ENCODE measurements around the gene TFAP2C.
"Not testable (repeated sequence)": the region's sequence is repeated elsewhere in the genome, so short reads cannot be mapped to it uniquely, and the experiment has no call there.

Gene TFAP2C

DNA sequence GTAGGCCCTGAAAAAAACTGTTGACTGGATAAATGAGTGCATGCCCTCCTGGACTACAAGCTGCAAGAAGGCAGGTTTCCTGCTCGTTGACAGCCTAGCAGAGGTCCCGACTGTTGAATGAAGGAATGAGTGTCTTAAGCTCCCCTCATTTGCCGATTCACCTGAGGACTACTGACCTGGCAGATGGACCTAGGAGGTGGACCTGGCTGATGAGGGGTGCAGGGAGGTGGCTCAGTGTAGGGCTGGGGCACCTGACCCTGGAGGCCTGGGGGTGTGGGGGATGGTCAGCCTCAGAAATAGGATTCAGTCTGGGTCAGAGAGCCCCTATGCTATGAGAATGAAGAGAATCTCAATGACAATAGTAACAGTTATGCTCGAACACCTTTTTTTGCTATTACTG is 11.6 kb upstream of the TFAP2C start:
- DNase-seq, result no peak

- no peak for DNase-seq
These were observed 7.4 kb upstream of the TFAP2C start for GRCh38 chr20:56621730-56622129.

DNA sequence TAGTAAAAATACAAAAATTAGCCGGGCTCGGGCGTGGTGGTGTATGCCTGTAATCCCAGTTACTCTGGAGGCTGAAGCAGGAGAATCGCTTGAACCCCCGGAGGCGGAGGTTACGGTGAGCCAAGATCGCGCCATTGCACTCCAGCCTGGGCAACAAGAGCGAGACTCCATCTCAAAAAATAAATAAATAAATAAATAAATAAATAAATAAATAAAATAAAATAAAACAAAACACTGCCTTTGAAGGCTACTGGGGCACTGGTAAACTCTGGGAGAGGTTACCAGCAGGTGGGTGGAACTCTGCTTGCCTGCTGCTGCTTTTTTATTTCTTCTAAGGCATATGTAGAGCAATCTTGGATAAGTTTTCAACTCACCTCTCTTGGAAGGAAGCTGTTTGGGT is 5.2 kb upstream of the TFAP2C start:
- DNase-seq, result not testable (repeated sequence)

DNA sequence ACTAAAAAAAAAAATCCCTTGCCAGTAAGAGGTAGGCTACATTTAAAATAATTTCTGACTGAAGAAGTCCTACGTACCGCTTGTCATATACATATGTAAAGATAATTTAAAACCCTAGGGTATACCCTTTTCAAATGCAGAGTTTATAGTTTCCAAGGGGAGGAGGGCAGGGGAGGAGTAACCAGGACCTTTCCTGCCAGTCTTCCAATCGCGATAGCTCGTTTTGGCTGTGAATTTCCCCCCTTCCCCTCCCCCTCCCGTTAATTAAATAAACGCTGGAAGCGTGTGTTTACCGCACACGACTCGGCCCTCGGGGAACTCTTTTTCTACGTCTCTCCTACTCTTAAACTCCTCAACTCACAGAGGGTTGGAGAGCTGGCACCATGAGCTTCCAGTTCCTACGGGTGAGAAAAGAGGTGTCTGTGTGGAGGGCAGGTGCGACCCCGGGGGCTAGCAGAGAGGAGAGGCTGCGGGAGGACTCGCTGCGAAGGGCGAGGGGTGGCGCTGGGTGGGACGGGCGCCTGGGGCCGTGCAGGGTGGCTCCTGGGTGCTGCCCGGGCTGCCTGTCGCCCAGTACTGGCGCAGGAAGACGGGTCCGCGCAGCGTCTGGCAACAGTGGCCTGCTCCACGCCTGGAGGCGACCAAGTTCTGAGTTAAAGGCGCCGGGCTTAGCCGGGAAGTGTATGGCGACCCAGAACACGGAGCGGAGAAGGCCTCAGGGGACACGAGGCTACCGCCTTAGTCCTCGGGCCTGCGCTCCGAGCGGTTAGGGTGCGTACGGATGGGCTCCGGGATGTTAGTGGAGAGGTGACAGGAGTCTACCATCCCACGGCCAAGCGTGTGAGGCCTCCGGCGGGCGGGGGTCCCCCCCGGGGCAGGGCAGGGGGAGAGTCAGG is 4.1 kb upstream of the TFAP2C start:
- DNase-seq, result no peak

DNA sequence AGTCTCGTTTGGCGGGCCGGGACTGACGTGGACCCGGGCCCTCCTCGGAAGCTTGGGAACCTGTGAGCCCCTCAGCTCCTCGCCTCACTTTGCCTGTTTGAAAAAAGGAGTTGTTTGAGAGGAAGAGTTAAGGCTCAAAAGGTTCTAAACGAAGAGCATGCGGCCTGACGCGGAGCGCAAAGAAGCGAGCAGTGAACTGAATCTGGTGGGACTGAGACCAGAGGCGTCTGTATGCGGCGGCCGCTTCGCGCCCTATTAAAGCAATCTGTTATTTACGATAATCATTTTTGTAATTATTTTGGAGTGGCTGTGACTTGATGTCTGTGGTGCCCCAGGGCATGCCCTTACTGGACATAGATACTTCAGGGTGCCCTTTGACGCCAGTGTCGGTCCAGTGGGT is 3.3 kb upstream of the TFAP2C start:
- DNase-seq, result no peak

GRCh38 chr20:56626367-56627121 is 2.6 kb upstream of the TFAP2C start:
- no peak for DNase-seq

DNA sequence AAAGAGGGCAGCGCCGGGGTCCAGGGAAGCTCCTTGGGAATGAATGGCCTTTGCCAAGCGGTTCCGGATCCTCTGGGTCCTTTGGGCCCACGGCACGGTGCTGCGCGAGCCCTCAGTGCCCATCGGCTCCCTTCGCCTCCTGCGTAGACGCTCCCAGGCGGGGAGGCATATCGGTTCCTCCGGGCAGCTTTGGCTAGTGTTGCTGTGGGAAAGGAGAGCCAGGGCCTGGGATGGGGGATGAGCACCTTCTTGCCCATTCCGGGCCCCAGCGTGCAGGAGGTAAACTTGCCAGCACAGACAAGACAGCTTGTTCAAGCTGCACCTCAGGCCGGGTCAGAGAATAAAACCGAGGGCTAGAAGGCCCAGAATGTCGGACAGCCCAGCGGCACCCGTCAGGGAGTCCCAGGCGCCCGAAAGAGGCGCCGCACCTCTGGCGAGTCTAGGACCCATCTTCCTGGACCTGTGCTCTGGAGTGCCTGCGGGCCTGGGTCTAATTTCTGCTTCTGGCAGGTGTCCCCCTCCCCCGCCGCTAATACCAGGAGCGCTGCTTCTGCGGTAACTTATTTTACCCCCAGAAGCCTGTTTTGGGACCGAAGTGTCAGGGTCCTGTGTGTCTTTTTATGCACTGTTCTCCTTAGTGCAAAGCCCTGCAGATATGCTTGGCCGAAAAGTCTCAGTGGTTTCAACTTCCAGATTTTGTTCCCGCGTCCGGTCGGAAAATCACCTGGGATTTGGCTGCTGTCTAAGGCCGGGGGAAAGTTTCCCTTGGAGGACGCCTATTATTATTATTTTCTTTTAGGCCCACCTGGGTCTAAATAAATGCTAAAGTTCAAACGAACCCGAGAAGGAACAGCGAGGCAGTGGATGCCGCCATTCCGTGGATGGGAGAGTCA is 1.7 kb upstream of the TFAP2C start:
- no peak for DNase-seq

GRCh38 chr20:56628015-56628872 is 862 bp upstream of the TFAP2C start:
- DNase-seq, result no peak

GRCh38 chr20:56629464-56630085 is 469 bp downstream of the TFAP2C start:
- no peak for DNase-seq

DNA sequence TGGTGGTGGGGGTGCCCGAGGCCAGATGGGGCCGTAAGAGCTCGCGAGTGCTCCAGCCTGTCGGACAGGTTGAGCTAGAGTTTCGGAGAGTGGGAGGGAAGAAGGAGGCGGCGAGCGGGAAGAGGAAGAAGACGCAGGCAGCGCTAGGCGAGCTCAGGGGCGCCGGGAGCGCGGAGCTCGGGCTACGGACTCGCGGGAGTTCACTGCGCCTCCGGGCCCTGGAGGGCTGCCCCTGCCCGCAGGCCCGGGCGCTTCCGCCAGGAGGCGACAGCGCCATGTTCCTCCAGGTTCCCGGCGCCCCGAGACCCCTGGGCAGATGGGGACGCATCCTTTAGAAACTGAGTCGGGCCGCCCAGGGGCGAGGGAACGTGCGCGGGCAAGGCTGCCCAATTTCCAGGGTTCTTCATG is 984 bp downstream of the TFAP2C start:
- peak; percentile 31 for DNase-seq

DNA sequence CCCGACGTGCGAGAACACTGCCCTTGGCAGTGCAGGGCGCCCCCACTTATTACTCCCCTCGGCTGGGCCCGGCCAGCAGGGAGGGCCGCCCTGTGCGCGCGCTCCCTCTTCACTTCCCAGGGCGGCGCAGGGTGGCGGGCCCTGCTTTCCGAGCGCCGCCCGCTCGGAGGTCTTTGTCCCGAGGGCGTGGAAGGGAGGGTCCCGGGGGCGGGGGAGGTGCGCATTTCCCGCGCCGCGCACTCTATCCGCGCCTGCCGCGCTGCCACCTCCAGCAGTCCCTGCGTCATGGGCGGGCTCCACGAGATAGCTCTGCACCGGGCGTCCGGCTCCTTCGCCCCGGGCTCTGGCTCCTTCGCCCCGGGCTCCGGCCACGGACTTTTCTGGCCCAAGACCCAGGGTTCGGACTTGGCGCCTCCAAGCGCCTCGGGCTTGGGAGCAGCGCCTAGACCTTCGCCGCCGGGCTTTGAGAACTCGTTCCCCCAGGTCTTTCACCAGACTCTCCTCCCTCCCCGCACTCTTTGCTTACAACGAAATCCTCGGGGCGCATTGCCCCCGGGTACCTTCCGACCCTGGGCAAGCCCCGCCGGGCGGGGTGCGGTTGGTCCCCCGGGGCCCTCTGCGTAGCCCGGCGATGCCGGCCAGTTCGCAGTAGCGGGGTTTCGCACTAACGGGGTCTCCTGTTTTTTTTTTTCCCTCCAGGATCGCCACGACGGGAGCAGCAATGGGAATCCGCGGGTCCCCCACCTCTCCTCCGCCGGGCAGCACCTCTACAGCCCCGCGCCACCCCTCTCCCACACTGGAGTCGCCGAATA is 1.6 kb downstream of the TFAP2C start:
- no peak for DNase-seq

- DNase-seq, result no peak
These were observed 2.3 kb downstream of the TFAP2C start for GRCh38 chr20:56631318-56631989.

DNA sequence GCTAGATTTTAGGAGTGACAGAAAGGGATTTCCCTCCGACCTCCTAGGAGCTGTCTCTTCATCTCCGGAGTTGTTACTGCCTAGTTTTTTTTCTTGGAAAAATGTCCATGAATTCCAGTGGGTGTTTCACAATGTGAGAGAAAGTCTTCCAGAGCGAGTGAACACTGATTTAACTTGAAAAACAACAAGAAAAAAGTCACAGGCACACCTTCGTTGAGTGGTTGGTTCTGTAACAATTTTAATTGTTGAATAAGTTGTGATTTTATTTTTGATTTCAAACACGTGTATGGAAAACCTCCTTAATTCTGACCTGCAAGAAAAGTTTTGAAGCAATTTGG is 2.9 kb downstream of the TFAP2C start:
- DNase-seq, result no peak

DNA sequence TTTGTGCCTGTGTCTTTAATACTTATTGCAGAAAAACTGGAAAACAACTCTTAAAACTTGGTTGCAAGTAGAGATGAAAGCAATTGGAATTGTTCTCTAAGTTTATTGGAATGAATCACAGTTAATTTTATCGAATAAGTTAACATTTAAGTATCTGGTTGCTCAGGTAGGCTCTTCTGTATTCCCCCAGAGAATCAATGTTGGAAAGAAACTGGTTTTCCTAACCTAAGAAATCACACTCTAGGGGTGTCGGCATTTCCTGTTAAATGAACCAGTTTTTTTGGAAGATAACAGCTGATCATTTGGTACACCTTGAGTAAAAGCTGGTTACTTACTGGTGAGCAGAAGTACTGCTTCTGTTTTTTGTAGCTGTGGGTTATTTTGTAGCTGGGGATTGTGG is 5.2 kb downstream of the TFAP2C start:
- DNase-seq, result no peak

- DNase-seq, result no peak
These were observed 5.8 kb downstream of the TFAP2C start for GRCh38 chr20:56634735-56635385.

GRCh38 chr20:56636716-56637115 is 7.6 kb downstream of the TFAP2C start:
- DNase-seq, result no peak

DNA sequence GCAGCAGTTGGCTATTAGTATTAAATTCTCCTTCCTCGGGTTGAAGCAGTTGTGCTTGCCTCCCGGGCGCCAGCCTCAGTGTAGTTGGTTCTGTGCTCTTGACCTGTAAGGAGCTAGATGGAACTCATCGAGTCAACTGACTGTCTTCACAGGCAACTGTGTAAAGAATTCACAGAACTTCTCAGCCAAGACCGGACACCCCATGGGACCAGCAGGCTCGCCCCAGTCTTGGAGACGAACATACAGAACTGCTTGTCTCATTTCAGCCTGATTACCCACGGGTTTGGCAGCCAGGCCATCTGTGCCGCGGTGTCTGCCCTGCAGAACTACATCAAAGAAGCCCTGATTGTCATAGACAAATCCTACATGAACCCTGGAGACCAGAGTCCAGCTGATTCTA is 8.5 kb downstream of the TFAP2C start:
- no peak for DNase-seq

DNA sequence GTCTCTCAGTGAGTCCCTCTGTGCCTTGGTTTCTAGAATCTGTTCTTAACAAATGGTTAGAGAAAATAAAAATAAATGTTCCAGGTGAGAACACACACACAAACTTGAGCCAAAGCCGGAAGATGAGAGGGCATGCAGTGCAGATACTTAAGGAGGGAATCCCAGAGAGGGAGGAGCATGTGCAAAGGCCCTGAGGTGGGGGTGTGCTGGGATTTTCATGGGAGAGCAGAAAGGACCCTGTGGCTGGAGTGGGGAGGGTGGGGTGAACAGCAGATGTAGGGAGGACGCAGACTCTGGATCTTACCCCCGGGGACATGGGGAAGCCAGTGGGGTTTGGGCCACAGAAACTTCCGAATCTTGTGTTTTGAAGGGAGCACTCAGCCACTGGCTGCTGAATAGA is 17.5 kb downstream of the TFAP2C start:
- no peak for DNase-seq

GRCh38 chr20:56653211-56653610 is 24.1 kb downstream of the TFAP2C start:
- no peak for DNase-seq

GRCh38 chr20:56656632-56657031 is 27.5 kb downstream of the TFAP2C start:
- no peak for DNase-seq
